GM12874 (cell line): ENCODE data around the gene TFRC.

ENCODE experiments used
- CTCF ChIP-seq: IDR thresholded peaks from 2 replicates; pipeline ENCODE4 v1.5.1; 2011; ENCODE audit warnings: low read depth, mild to moderate bottlenecking, control low read depth, low read length, moderate library complexity; ENCODE audit not compliant: insufficient read depth

The TFRC gene

GRCh38 chr3:196081834-196082618, at the start of gene TFRC:
TFRC (minus strand) TSS chr3:196082090; CDS start chr3:196077099, 4,991 bp downstream.
- 0 out of 2 replicates have a peak, but pooled peaks have one; percentile 2 for TF ChIP-seq CTCF

GRCh38 chr3:196128172-196128843, 46.4 kb upstream of the TFRC start:
- no peak for TF ChIP-seq CTCF

GRCh38 chr3:196127308-196128040, 45.6 kb upstream of the TFRC start:
- no peak for TF ChIP-seq CTCF

- TF ChIP-seq CTCF = no peak
Observed at GRCh38 chr3:196124608-196125007, 42.7 kb upstream of the TFRC start.

GRCh38 chr3:196122688-196123046, 40.8 kb upstream of the TFRC start:
- no peak for TF ChIP-seq CTCF

GRCh38 chr3:196122021-196122687, 40.3 kb upstream of the TFRC start:
- TF ChIP-seq CTCF = no peak

- TF ChIP-seq CTCF = no peak
Observed at GRCh38 chr3:196121066-196121465, 39.2 kb upstream of the TFRC start.
